Amniotic epithelial cell (primary cell): ENCODE measurements around the gene ADAM8.

Source experiments
- DNase-seq: peaks from one replicate; pipeline ENCODE4 v3.0.0-alpha.2; 2010; ENCODE audit warnings: low read depth

The ADAM8 gene

GRCh38 chr10:133281628-133282372, 5.1 kb upstream of the ADAM8 start:
- no peak for DNase-seq

- DNase-seq: no peak
Observed at GRCh38 chr10:133281084-133281483, 4.4 kb upstream of the ADAM8 start.

- no peak for DNase-seq
Observed at GRCh38 chr10:133280391-133281059, 3.9 kb upstream of the ADAM8 start.

GRCh38 chr10:133279326-133280226, 2.9 kb upstream of the ADAM8 start:
- peak; percentile 56 for DNase-seq

- peak; percentile 97 for DNase-seq
Observed at GRCh38 chr10:133278577-133279265, 2.1 kb upstream of the ADAM8 start.

GRCh38 chr10:133277993-133278576, 1.4 kb upstream of the ADAM8 start:
- DNase-seq: peak; percentile 50

- no peak for DNase-seq
Observed at GRCh38 chr10:133277277-133277992, 767 bp upstream of the ADAM8 start.

GRCh38 chr10:133276100-133276434, 601 bp downstream of the ADAM8 start:
- DNase-seq: no peak

GRCh38 chr10:133275684-133276092, 980 bp downstream of the ADAM8 start:
- no peak for DNase-seq

- no peak for DNase-seq
Observed at GRCh38 chr10:133274751-133275683, 1.7 kb downstream of the ADAM8 start.

- DNase-seq: no peak
Observed at GRCh38 chr10:133273534-133274143, 3.0 kb downstream of the ADAM8 start.

GRCh38 chr10:133272964-133273420, 3.7 kb downstream of the ADAM8 start:
- DNase-seq: no peak

- no peak for DNase-seq
Observed at GRCh38 chr10:133272301-133272963, 4.2 kb downstream of the ADAM8 start.

- DNase-seq: no peak
Observed at GRCh38 chr10:133271521-133272300, 5.0 kb downstream of the ADAM8 start.

- DNase-seq: no peak
Observed at GRCh38 chr10:133270773-133271297, 5.8 kb downstream of the ADAM8 start.

- no peak for DNase-seq
Observed at GRCh38 chr10:133270204-133270603, 6.5 kb downstream of the ADAM8 start.

- no peak for DNase-seq
Observed at GRCh38 chr10:133269367-133269766, 7.3 kb downstream of the ADAM8 start.

- no peak for DNase-seq
Observed at GRCh38 chr10:133268532-133268931, 8.1 kb downstream of the ADAM8 start.
